ENCODE measurements around the gene RRH. TPM values are rescaled to one million over a fixed set of nuclear protein-coding genes. Genes with fewer than 3 reads are reported as not detected.

The RRH gene
- total RNA-seq, 2 donors from 2014 or later = not detected

GRCh38 chr4:109815151-109816081 is 12.4 kb upstream of the RRH start, which contains the start of gene GAR1:
Gene GAR1 (plus strand): TSS chr4:109815762. CDS start chr4:109816165, 403 bp downstream.
- Mint-ChIP-seq H3K4me1 (peaks cover 36% of the 10 kb centered on the region), H3K36me3 (ENCODE audit: low read depth) (peaks cover 17% of the 10 kb centered on the region), H3K27ac (peak within 1 kb of the TSS; percentile 98), H3K4me3 (peak within 1 kb of the TSS; percentile 99), H3K27me3 (no peaks in the 10 kb centered on the region)
- ATAC-seq (peak; percentile 95), DNase-seq (peak; percentile 68 to 81 (median 74))
- H3K9me3 ChIP-seq (ENCODE audit: control insufficient read depth, low read length, poor library complexity, severe bottlenecking) = no peaks in the 10 kb centered on the region

GRCh38 chr4:109816082-109816442 is 11.7 kb upstream of the RRH start:
- Mint-ChIP-seq H3K4me1 (peaks cover 40% of the 10 kb centered on the region), H3K4me3 (peak overlapping the region; percentile 99), H3K36me3 (ENCODE audit: low read depth) (peaks cover 18% of the 10 kb centered on the region), H3K27ac (peak overlapping the region; percentile 98), H3K27me3 (no peaks in the 10 kb centered on the region)
- ATAC-seq (peak; percentile 24), DNase-seq (peak; percentile 25 to 37 (median 34))
- no peaks in the 10 kb centered on the region for H3K9me3 ChIP-seq (ENCODE audit: control insufficient read depth, low read length, poor library complexity, severe bottlenecking)

- H3K9me3 ChIP-seq (ENCODE audit: control insufficient read depth, low read length, poor library complexity, severe bottlenecking) = no peaks in the 10 kb centered on the region
- Mint-ChIP-seq H3K4me1 (peaks cover 40% of the 10 kb centered on the region), H3K27ac (peak overlapping the region; percentile 98), H3K27me3 (no peaks in the 10 kb centered on the region), H3K36me3 (ENCODE audit: low read depth) (peaks cover 18% of the 10 kb centered on the region), H3K4me3 (peak overlapping the region; percentile 99)
- ATAC-seq (no peak), DNase-seq (no peak)
These were observed 10.9 kb upstream of the RRH start for GRCh38 chr4:109816894-109817293.

GRCh38 chr4:109818268-109818667 is 9.5 kb upstream of the RRH start:
- Mint-ChIP-seq H3K36me3 (ENCODE audit: low read depth) (peaks cover 20% of the 10 kb centered on the region), H3K4me3 (no peak overlapping the region), H3K27ac (no peak overlapping the region), H3K4me1 (peaks cover 40% of the 10 kb centered on the region), H3K27me3 (no peaks in the 10 kb centered on the region)
- ATAC-seq = no peak
- H3K9me3 ChIP-seq (ENCODE audit: control insufficient read depth, low read length, poor library complexity, severe bottlenecking) = no peaks in the 10 kb centered on the region
- DNase-seq = no peak

GRCh38 chr4:109820563-109820962 is 7.2 kb upstream of the RRH start:
- Mint-ChIP-seq H3K27me3 (no peaks in the 10 kb centered on the region), H3K36me3 (ENCODE audit: low read depth) (peaks cover 23% of the 10 kb centered on the region), H3K4me1 (peaks cover 36% of the 10 kb centered on the region), H3K4me3 (no peak overlapping the region), H3K27ac (peak overlapping the region; percentile 82)
- DNase-seq (no peak), ATAC-seq (no peak)
- no peaks in the 10 kb centered on the region for H3K9me3 ChIP-seq (ENCODE audit: control insufficient read depth, low read length, poor library complexity, severe bottlenecking)

GRCh38 chr4:109821185-109821584 is 6.6 kb upstream of the RRH start:
- H3K9me3 ChIP-seq (ENCODE audit: control insufficient read depth, low read length, poor library complexity, severe bottlenecking) = no peaks in the 10 kb centered on the region
- peaks cover 21% of the 10 kb centered on the region for H3K36me3 Mint-ChIP-seq (ENCODE audit: low read depth)
- H3K4me3 Mint-ChIP-seq = no peak overlapping the region
- peak overlapping the region; percentile 82 for H3K27ac Mint-ChIP-seq
- H3K27me3 Mint-ChIP-seq = no peaks in the 10 kb centered on the region
- ATAC-seq (no peak), DNase-seq (no peak)
- H3K4me1 Mint-ChIP-seq = peaks cover 30% of the 10 kb centered on the region

GRCh38 chr4:109826719-109827118 is 1.1 kb upstream of the RRH start:
- Mint-ChIP-seq H3K36me3 (ENCODE audit: low read depth) (peaks cover 6% of the 10 kb centered on the region), H3K4me3 (no peak overlapping the region), H3K27me3 (no peaks in the 10 kb centered on the region), H3K4me1 (peaks cover 2% of the 10 kb centered on the region), H3K27ac (no peak overlapping the region)
- DNase-seq (no peak), ATAC-seq (peak; percentile 51)
- no peaks in the 10 kb centered on the region for H3K9me3 ChIP-seq (ENCODE audit: control insufficient read depth, low read length, poor library complexity, severe bottlenecking)

GRCh38 chr4:109833756-109834155 is 6.0 kb downstream of the RRH start:
- Mint-ChIP-seq H3K27me3 (no peaks in the 10 kb centered on the region), H3K27ac (no peak overlapping the region), H3K36me3 (ENCODE audit: low read depth) (peaks cover 9% of the 10 kb centered on the region), H3K4me1 (no peaks in the 10 kb centered on the region), H3K4me3 (no peak overlapping the region)
- DNase-seq (no peak), ATAC-seq (no peak)
- no peaks in the 10 kb centered on the region for H3K9me3 ChIP-seq (ENCODE audit: control insufficient read depth, low read length, poor library complexity, severe bottlenecking)

GRCh38 chr4:109836985-109837384 is 9.2 kb downstream of the RRH start:
- Mint-ChIP-seq H3K27me3 (no peaks in the 10 kb centered on the region), H3K36me3 (ENCODE audit: low read depth) (peaks cover 10% of the 10 kb centered on the region), H3K4me3 (no peak overlapping the region), H3K4me1 (no peaks in the 10 kb centered on the region), H3K27ac (no peak overlapping the region)
- no peaks in the 10 kb centered on the region for H3K9me3 ChIP-seq (ENCODE audit: control insufficient read depth, low read length, poor library complexity, severe bottlenecking)
- DNase-seq = no peak
- no peak for ATAC-seq

- ATAC-seq (no peak), DNase-seq (no peak)
- H3K9me3 ChIP-seq (ENCODE audit: control insufficient read depth, low read length, poor library complexity, severe bottlenecking) = no peaks in the 10 kb centered on the region
- H3K27me3 Mint-ChIP-seq = peaks cover 9% of the 10 kb centered on the region
- no peak overlapping the region for H3K4me3 Mint-ChIP-seq
- H3K36me3 Mint-ChIP-seq (ENCODE audit: low read depth) = peaks cover 2% of the 10 kb centered on the region
- H3K4me1 Mint-ChIP-seq = peaks cover 4% of the 10 kb centered on the region
- no peak overlapping the region for H3K27ac Mint-ChIP-seq
These were observed 18.8 kb downstream of the RRH start for GRCh38 chr4:109846395-109847098.

GRCh38 chr4:109847896-109848442 is 20.2 kb downstream of the RRH start, which contains the start of gene LRIT3:
Gene LRIT3 (plus strand): TSS chr4:109848107. CDS start chr4:109848202, 95 bp downstream.
- Mint-ChIP-seq H3K27me3 (peaks cover 9% of the 10 kb centered on the region), H3K36me3 (ENCODE audit: low read depth) (peaks cover 2% of the 10 kb centered on the region), H3K4me3 (no peak within 1 kb of the TSS), H3K4me1 (peaks cover 4% of the 10 kb centered on the region), H3K27ac (no peak within 1 kb of the TSS)
- DNase-seq = no peak
- no peaks in the 10 kb centered on the region for H3K9me3 ChIP-seq (ENCODE audit: control insufficient read depth, low read length, poor library complexity, severe bottlenecking)
- no peak for ATAC-seq

- H3K27me3 Mint-ChIP-seq = peaks cover 9% of the 10 kb centered on the region
- peaks cover 2% of the 10 kb centered on the region for H3K36me3 Mint-ChIP-seq (ENCODE audit: low read depth)
- no peaks in the 10 kb centered on the region for H3K9me3 ChIP-seq (ENCODE audit: control insufficient read depth, low read length, poor library complexity, severe bottlenecking)
- H3K4me1 Mint-ChIP-seq = peaks cover 4% of the 10 kb centered on the region
- no peak overlapping the region for H3K27ac Mint-ChIP-seq
- H3K4me3 Mint-ChIP-seq = no peak overlapping the region
- ATAC-seq (no peak), DNase-seq (no peak)
These were observed 20.7 kb downstream of the RRH start for GRCh38 chr4:109848501-109848900.

- H3K36me3 Mint-ChIP-seq (ENCODE audit: low read depth) = peaks cover 2% of the 10 kb centered on the region
- no peak overlapping the region for H3K4me3 Mint-ChIP-seq
- ATAC-seq (no peak), DNase-seq (no peak)
- no peak overlapping the region for H3K27ac Mint-ChIP-seq
- no peaks in the 10 kb centered on the region for H3K9me3 ChIP-seq (ENCODE audit: control insufficient read depth, low read length, poor library complexity, severe bottlenecking)
- H3K4me1 Mint-ChIP-seq = peaks cover 4% of the 10 kb centered on the region
- H3K27me3 Mint-ChIP-seq = peaks cover 9% of the 10 kb centered on the region
These were observed 22.8 kb downstream of the RRH start for GRCh38 chr4:109850601-109851000.
